ENCODE measurements around the gene BOLA1. TPM values are rescaled to one million over a fixed set of nuclear protein-coding genes. Genes with fewer than 3 reads are reported as not detected.

BOLA1 gene
- total RNA-seq, result 9.7 and 13.8 TPM in 2 replicates

GRCh38 chr1:149899460-149900284 lies at the start of gene BOLA1:
TSS of gene BOLA1 (plus strand) at chr1:149899568. CDS start at chr1:149900060, 492 bp downstream.

GRCh38 chr1:149917571-149918144 lies 18.3 kb downstream of the BOLA1 start, which contains the start of gene SV2A:
TSS of gene SV2A (minus strand) at chr1:149917844. CDS start at chr1:149913840, 4,004 bp downstream.

DNA sequence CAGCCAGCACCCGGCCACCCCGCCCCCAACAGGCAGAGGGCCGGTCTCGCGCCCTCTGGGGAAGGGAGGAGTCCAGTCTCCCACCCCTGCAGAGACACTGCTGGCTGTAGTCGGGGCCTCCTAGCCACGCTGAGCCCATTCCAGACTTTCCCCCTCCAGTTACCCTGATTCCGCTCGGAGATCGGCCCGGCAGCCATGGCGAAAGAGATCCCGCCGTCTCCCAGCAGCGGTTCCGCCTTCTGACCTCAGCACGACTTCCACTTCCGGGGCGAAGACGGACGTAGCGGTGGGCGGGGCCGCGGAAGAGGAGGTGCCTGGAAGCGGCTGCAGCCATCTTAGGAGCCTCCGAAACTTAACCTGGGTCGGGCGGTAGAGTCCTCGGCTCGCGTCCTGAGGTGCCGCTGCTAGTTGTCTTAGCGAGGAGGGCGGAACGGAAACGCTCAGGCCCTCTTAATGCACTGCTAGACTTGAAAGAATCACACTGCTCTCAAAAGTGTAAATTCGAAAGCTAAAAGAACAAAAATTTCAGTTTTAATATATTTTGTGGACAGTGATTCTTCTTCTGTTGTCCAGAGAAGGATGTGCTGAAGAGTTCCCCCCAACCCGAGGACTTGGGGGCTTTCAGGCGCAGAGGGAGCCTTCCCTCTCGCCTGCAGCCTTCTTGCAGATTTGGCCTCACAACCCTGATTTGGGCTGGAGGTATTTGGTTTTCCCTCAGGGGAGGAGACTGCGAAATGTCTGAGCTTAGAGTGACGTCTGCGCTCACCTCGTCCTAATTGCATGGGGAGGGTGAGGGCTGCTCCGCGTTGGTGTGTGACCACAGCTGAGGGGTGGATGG lies 28.4 kb downstream of the BOLA1 start, which contains the start of gene SF3B4:
SF3B4 (minus strand) TSS at position 241 of the 838 bp plus-strand sequence; CDS start at position 197, 44 bp downstream.

DNA sequence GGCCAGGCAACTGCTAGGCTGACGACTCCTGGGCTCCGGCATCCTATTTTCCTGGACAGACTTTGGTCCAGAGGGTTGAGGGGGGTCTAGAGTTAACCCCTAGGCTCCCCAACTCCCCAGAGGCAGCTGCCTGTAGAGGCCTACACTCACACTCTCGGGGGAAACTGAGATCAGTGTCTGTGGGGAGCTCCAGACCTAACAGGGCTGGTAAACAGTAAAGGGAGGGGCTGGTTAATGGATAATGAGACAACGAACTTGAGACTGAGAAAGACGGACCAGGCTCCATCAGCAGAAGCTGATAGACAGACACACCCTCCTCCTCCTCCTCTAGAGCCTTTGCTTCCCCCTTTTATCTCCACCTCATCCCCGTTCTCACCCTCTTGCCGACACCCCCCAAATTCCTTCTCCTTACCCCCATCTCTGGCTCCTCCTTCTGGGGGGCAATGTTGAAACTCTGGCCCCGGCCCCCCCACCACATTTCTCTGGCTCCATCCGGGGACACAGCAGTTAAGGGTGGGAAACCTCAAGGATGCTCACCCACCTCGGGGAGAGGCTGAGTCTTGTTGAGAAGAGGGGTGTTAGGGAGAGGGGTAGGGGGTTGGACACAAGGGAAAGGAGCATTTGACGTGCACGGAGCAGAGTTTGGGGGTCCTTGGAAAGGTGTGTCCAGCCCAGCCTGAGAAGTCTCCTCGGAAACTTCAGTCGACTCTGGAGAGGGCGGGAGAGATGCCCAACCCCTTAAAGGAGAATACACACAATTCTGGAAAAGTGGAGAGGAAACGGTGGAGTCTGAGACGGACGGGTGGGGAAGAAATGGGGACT lies 37.0 kb downstream of the BOLA1 start, which contains the start of gene MTMR11:
MTMR11 (minus strand) TSS at position 710 of the 822 bp plus-strand sequence; CDS start at position 478, 232 bp downstream.

Other genes starting within 250 kb of the BOLA1 start
- gene FCGR1A, start 116.9 kb upstream of the BOLA1 start, total RNA-seq, result not detected in 2 replicates
- 2.3 and 4.9 TPM in 2 replicates for gene SV2A, start 18.3 kb downstream of the BOLA1 start, total RNA-seq
- gene SF3B4, start 28.2 kb downstream of the BOLA1 start, total RNA-seq, result 8.8 and 9.3 TPM in 2 replicates
- 3.9 and 4.9 TPM in 2 replicates for gene MTMR11, start 37.3 kb downstream of the BOLA1 start, total RNA-seq
- 9.7 and 14.0 TPM in 2 replicates for gene OTUD7B, start 111.2 kb downstream of the BOLA1 start, total RNA-seq
- 23.1 and 32.5 TPM in 2 replicates for gene VPS45, start 168.2 kb downstream of the BOLA1 start, total RNA-seq

Data from epithelial cell of umbilical artery (primary cell).